Esophagus squamous epithelium (tissue), 4 donors: ENCODE data around the gene SKAP1.

ENCODE experiments used
- CTCF ChIP-seq, 6 experiments: fragments of 450-650 bp in 4 of 6; fragments of 200-600 bp in 2 of 6; sonication (generic) in 2 of 6; IDR thresholded peaks; one replicate each; pipeline ENCODE4 v1.5.1; 2016 to 2019; ENCODE audit warnings: antibody characterized with exemption in 6 of 6, mild to moderate bottlenecking in 4 of 6, moderate library complexity in 4 of 6
- POLR2A ChIP-seq, 4 donors: fragments of 450-650 bp; IDR thresholded peaks; one replicate each; pipeline ENCODE4 v1.6.1; 2017; ENCODE audit warnings: antibody characterized with exemption in 4 of 4, mild to moderate bottlenecking in 4 of 4, moderate library complexity in 3 of 4

GRCh38 chr17:48442819-48443218, 12.8 kb upstream of the SKAP1 start:
- TF ChIP-seq POLR2A (IDR thresholded peaks at IDR 0.05), result no peak
- TF ChIP-seq CTCF (IDR thresholded peaks at IDR 0.05), result no peak
